Dedifferentiated amniotic fluid mesenchymal stem cell (primary cell): ENCODE results near the gene LGALS7B.
"Not testable (repeated sequence)": the region's sequence is repeated elsewhere in the genome, so short reads cannot be mapped to it uniquely, and the experiment has no call there.

Source experiments
- DNase-seq: peaks from one replicate; pipeline ENCODE4 v3.0.0-alpha.2; 2016; ENCODE audit errors: extremely low spot score

LGALS7B gene

DNA sequence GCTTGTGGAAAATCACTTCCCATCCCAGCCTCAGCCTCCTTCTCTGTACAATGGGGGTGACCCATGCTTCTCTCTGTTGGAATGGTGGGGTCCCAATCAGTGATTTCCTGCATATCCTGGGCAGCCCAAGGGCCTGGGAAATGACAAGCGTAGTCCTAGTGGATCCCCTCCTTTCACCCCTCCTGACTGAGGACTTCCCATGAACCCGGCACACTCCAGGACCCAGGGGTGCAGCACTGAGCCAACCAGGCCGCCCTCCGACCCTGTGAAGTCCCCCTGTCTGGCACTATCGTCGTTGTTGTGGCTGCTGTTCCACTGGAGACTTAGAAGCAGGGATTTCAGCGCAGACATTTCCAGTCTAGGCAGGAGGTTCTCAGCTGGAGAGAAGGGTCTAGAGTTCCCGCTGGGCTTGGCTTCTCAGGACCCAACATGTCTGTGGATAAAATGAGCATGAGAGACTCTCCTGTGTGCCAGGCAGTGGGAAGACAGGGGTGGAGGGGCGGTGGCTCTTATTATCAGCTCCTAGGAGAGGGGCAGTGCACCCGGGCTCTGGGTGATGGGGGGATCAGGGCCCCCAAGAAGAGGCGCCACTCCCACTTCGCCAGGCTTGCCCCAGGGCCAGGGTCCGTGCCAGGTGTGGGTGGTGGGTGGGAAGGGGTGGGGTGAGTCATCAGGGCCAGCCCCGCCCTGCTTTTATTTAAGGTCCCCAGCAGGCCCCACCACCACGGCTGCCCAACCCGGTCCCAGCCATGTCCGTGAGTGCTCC is at the start of gene LGALS7B:
TSS of gene LGALS7B (plus strand) at position 723 of the 766 bp plus-strand sequence. CDS start at position 750, 27 bp downstream.
- no peak for DNase-seq

GRCh38 chr19:38739440-38740256 is 49.4 kb upstream of the LGALS7B start:
- no peak for DNase-seq

GRCh38 chr19:38740257-38740592 is 48.8 kb upstream of the LGALS7B start:
- no peak for DNase-seq

- no peak for DNase-seq
Observed at GRCh38 chr19:38740932-38741331, 48.1 kb upstream of the LGALS7B start.

DNA sequence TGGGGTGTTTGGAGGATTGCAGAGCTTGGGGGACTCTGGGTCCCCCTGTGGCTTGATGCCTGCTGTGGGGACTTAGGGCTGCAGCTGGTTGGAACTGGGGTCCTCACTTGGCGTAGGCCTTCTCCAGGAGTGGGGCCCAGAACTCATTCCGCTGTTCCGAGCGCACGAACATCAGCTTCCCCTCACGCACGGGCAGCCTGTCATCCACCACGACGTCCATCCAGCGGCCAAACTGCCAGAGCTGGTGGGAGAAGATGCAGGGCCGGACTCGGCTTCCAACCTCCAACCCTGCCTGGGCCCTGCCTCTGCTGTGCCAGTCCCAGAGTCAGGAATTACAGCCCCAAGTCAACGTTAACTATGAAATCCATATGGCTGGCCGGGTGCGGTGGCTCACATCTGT is 47.3 kb upstream of the LGALS7B start:
- DNase-seq = no peak

DNA sequence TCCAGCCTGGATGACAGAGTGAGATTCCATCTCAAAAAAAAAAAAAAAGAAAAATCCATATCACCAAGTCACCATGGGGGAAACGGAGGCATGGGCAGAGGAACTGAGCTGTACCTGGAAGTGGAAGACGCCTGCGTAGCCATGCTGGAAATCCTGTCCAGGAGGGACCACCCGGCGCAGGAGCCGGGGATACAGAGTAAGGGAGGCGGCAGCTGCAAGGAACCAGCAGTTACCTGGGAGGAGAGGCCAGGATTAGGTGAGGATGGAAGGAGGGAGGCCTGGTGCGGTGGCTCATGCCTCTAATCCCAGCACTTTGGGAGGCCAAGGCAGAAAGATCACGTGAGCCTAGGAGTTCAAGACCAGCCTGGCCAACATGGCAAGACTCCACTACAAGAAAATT is 46.7 kb upstream of the LGALS7B start:
- DNase-seq = no peak

- no peak for DNase-seq
Observed at GRCh38 chr19:38742906-38743305, 46.1 kb upstream of the LGALS7B start.

- no peak for DNase-seq
Observed at GRCh38 chr19:38743394-38744297, 45.4 kb upstream of the LGALS7B start.

- DNase-seq = no peak
Observed at GRCh38 chr19:38744298-38744681, 44.7 kb upstream of the LGALS7B start, which contains the start of gene CAPN12. Gene CAPN12 (minus strand): TSS chr19:38744474. CDS start chr19:38744165, 309 bp downstream.

DNA sequence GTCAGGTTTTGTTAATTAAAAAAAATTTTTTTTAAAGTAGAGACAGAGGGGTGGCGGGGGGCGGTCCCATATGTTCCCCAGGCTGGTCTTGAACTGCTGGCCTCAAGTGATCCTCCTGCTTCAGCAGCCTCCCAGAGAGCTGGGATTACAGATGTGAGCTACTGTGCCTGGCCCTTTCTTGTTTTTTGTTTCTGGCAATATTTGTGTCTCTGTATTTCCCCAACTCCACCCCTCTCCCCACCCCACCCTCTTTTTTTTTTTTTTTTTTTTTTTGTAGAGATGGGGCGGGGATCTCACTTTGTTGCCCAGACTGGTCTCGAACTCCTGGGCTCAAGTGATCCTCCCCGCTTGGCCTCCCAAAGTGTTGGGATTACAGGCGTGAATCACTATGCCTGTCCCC is 44.1 kb upstream of the LGALS7B start:
- no peak for DNase-seq

GRCh38 chr19:38745316-38745715 is 43.7 kb upstream of the LGALS7B start:
- no peak for DNase-seq

GRCh38 chr19:38753783-38754182 is 35.2 kb upstream of the LGALS7B start:
- DNase-seq = not testable (repeated sequence)

DNA sequence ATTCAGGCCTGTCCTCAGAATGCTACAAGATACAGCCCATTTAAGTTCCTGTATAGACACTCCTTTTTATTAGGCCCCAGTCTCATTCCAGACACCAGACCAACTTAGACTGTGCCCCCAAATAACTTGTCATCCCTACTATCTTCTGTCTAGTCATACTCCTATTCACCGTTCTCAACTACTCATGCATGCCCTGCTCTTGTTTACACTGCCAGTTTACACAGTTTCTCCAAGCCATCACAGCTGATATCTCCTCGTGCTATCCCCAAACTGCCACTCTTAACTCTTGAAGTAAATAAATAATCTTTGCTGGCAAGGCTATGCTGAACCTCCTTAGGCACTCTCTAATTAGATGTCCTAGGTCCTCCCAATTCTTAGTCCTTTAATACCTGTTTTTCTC is 34.8 kb upstream of the LGALS7B start:
- not testable (repeated sequence) for DNase-seq

- DNase-seq = no peak
Observed at GRCh38 chr19:38759590-38760003, 29.4 kb upstream of the LGALS7B start.

DNA sequence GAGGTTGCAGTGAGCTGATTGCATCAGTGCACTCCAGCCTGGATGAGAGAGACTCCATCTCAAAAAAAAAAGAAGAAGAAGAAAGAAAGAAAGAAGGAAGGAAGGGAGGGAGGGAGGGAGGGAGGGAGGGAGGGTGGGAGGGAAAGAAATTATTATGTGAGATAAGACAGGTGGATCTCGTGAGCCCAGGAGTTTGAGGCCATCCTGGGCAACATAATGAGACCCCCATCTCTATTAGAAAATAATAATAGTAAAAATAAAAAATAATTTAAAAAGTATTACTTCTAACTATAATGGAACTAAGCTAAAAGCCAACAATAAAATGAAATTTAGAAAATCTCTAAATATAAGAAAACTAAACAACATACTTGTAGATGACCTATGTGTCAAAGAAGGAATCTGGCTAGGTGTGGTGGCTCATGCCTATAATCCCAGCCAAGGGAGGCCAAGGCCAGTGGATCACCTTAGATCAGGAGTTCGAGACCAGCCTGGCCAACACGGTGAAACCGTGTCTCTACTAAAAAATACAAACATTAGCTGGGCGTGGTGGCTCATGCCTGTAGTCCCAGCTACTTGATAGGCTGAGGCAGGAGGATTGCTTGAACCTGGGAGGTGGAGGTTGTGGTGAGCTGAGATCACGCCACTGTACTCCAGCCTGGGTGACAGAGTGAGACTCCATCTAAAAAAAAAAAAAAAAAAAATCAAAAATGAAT is 28.0 kb upstream of the LGALS7B start:
- DNase-seq = not testable (repeated sequence)

GRCh38 chr19:38761884-38762389 is 27.1 kb upstream of the LGALS7B start:
- DNase-seq = not testable (repeated sequence)

DNA sequence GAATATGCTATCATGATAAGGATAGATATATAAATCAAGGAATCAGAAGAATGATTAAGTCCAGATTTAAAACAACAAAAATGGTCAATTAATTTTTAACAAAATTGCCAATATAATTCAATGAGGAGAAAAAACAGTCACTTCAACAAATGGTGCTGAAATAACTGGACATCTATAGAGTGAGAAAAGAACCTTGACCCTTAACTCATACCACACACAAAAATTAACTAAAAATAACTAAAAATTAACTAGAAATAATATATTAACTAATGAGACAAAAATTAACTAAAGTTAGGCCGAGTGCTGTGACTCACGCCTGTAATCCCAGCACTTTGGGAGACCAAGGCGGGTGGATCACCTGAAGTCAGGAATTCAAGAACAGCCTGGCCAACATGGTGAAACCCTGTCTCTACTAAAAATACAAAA is 25.2 kb upstream of the LGALS7B start:
- no peak for DNase-seq

DNA sequence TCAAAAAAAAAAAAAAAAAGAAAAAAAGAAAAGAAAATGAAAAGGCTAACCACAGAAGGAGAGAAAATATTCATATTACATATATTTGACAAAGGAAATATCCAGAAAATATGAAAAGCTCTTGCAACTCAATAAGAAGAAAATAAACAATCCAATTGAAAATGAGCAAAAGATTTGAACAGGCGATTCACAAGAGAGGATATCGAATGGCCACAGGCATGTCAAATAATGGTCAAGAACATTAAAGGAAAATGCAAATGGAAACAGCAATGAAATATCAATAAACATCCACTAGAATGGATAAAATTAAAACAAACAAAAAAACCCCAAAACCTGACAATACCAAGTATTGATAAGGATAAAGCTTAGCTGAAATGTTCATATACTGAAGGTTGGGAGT is 23.8 kb upstream of the LGALS7B start:
- DNase-seq = no peak

DNA sequence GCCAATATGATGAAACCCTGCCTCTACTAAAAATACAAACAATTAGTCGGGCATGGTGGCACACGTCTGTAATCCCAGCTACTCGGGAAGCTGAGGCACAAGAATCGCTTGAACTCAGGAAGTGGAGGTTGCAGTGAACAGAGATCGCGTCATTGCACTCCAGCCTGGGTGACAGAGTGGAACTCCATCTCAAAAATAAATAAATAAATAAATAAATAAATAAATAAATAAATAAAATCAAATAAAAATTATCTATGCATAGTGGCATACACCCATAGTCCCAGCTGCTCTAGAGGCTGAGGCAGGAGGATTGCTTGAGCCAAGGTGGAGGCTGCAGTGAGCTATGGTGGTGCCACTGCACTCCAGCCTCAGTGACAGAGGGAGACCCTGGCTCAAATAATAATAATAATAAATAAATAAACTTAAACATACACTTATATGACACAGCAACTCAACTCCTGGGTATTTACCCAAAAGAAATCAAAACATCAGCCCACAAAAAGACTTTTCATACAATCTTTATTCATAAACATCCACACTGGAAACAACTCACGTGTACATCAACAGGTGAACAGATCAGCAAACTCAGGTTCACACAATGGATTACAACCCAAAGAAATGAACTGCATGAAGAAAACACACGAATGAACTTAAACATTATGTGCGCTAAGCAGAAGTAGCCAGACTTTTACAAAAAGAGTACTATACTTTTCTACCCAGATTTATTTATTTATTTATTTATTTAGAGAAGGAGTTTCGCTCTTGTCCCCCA is 22.5 kb upstream of the LGALS7B start:
- no peak for DNase-seq

GRCh38 chr19:38769635-38770211 is 19.3 kb upstream of the LGALS7B start:
- DNase-seq = no peak
